HepG2 (cell line): ENCODE results near the gene IGSF21. TPM values are rescaled to one million over a fixed set of nuclear protein-coding genes. Genes with fewer than 3 reads are reported as not detected.

ENCODE experiments used
- ATAC-seq: fragments of 200-7000 bp; cut with Tn5 transposase; 3 replicates; pipeline ENCODE4 v1.9.1; 2020; ENCODE audit warnings: mild to moderate bottlenecking, moderate library complexity
- BruUV-seq: library from RNA; stranded (reverse); fragments of 400-500 nt; replicated peaks from 2 replicates; lab custom pipeline; 2021; lab: Mats Ljungman, UMichigan
- CTCF ChIA-PET: fragments of 300-600 bp; formaldehyde crosslinking; extraction: SDS; loops from one replicate; lab custom pipeline; 2021; ENCODE audit warnings: low total read pairs, inconsistent platforms, low intra/inter-chr PET ratio; lab: Yijun Ruan, JAX
- POLR2A ChIA-PET: fragments of 350-600 bp; sonication (Branson Sonifier 250); formaldehyde crosslinking; loops from one replicate; lab custom pipeline; 2020; ENCODE audit warnings: antibody characterized with exemption, inconsistent platforms; lab: Yijun Ruan, JAX
- DNase-seq: peaks from one replicate; pipeline ENCODE4 v3.0.0-alpha.2; 2015; ENCODE audit warnings: low spot score
- FAIRE-seq: peaks from 3 replicates; lab custom pipeline; 2011; peaks lifted over from hg19 to GRCh38; lab: Jason Lieb, UNC
- H2AFZ ChIP-seq: one replicate; pipeline ENCODE4 v1.6.1; 2011; ENCODE audit warnings: low read length, inconsistent platforms
- H3K27ac ChIP-seq: fragments of 300-600 bp; 3 replicates; pipeline ENCODE4 v1.8.0; 2011; ENCODE audit warnings: mixed run types, mild to moderate bottlenecking, mixed read lengths, low read length, inconsistent platforms; ENCODE audit not compliant: insufficient read depth; ENCODE audit errors: extremely low read length
- H3K27me3 ChIP-seq, 2 experiments: fragments of 200-600 bp in 1 of 2; 2 replicates in 1 of 2; 3 replicates in 1 of 2; pipeline versions ENCODE4 v1.6.0 to v1.8.0; 2011; ENCODE audit warnings: low read length in 2 of 2, mild to moderate bottlenecking in 2 of 2, moderate library complexity in 2 of 2, inconsistent platforms in 1 of 2; ENCODE audit not compliant: insufficient read depth in 2 of 2, control insufficient read depth in 1 of 2
- H3K36me3 ChIP-seq, 2 experiments: fragments of 200-600 bp in 1 of 2; replicated peaks in 1 of 2; 2 replicates in 1 of 2; 3 replicates in 1 of 2; pipeline versions ENCODE4 v1.5.1 to v1.8.0; 2011; ENCODE audit warnings: low read length in 2 of 2, inconsistent platforms in 1 of 2; ENCODE audit not compliant: insufficient read depth in 2 of 2, control insufficient read depth in 1 of 2
- H3K4me1 ChIP-seq: 2 replicates; pipeline ENCODE4 v1.5.1; 2012; ENCODE audit warnings: low read length, inconsistent platforms; ENCODE audit not compliant: insufficient read depth
- H3K4me2 ChIP-seq: 2 replicates; pipeline ENCODE4 v1.6.0; 2011; ENCODE audit warnings: low read depth, low read length, inconsistent platforms
- H3K4me3 ChIP-seq, 3 experiments: fragments of 200-600 bp in 1 of 3; sonication (generic), shearing (Covaris generic) in 1 of 3; replicated peaks in 1 of 3; 2 replicates each; pipeline ENCODE4 v1.5.1; 2011 to 2016; ENCODE audit warnings: low read length in 3 of 3, inconsistent platforms in 2 of 3, low read depth in 2 of 3, mild to moderate bottlenecking in 2 of 3, control low read depth in 1 of 3, mixed read lengths in 1 of 3; ENCODE audit not compliant: insufficient read depth in 1 of 3
- H3K79me2 ChIP-seq: one replicate; pipeline ENCODE4 v1.6.1; 2011; ENCODE audit warnings: low read length, inconsistent platforms; ENCODE audit not compliant: insufficient read depth
- H3K9ac ChIP-seq: 2 replicates; pipeline ENCODE4 v1.6.0; 2011; ENCODE audit warnings: mild to moderate bottlenecking, low read depth, low read length, inconsistent platforms; ENCODE audit not compliant: insufficient read depth
- H3K9me3 ChIP-seq: 2 replicates; pipeline ENCODE4 v1.5.1; 2012; ENCODE audit warnings: mild to moderate bottlenecking, low read length
- H4K20me1 ChIP-seq: 2 replicates; pipeline ENCODE4 v1.6.0; 2011; ENCODE audit warnings: inconsistent platforms, mild to moderate bottlenecking, low read length, moderate library complexity; ENCODE audit not compliant: insufficient read depth
- ETV5 ChIP-seq: IDR thresholded peaks from 2 replicates; pipeline ENCODE4 v1.6.1; 2018; ENCODE audit warnings: missing biosample characterization, missing genetic modification reagents, inconsistent platforms, borderline replicate concordance
- FOXC1 ChIP-seq: sonication (generic); formaldehyde crosslinking; IDR thresholded peaks from 2 replicates; pipeline ENCODE4 v1.8.0; 2022; ENCODE audit warnings: mild to moderate bottlenecking, missing genetic modification reagents, borderline replicate concordance
- FUBP1 ChIP-seq: sonication (generic); formaldehyde crosslinking; IDR thresholded peaks from 2 replicates; pipeline ENCODE4 v1.5.1; 2020; ENCODE audit warnings: missing genetic modification reagents, mild to moderate bottlenecking, borderline replicate concordance
- HNRNPK ChIP-seq: fragments of 200-400 bp; formaldehyde crosslinking; IDR thresholded peaks from 2 replicates; pipeline ENCODE4 v1.6.1; 2018; ENCODE audit warnings: low read length, low read depth, moderate library complexity, mild to moderate bottlenecking; ENCODE audit not compliant: poor library complexity, severe bottlenecking
- HOXD1 ChIP-seq: sonication (generic); formaldehyde crosslinking; IDR thresholded peaks from 2 replicates; pipeline ENCODE4 v1.5.0; 2020; ENCODE audit warnings: missing genetic modification reagents
- NR2F1 ChIP-seq, 2 experiments: fragments of 450-650 bp in 1 of 2; formaldehyde crosslinking in 1 of 2; IDR thresholded peaks; 2 replicates each; pipeline versions ENCODE4 v1.5.0 to v1.6.1; 2016 to 2020; ENCODE audit warnings: mild to moderate bottlenecking in 1 of 2, missing compliant biosample characterization in 1 of 2, missing genetic modification reagents in 1 of 2, moderate library complexity in 1 of 2
- POLR2A ChIP-seq, 2 experiments: IDR thresholded peaks; 2 replicates each; pipeline ENCODE4 v1.6.1; 2011; ENCODE audit warnings: low read depth in 2 of 2, low read length in 2 of 2, mild to moderate bottlenecking in 1 of 2, moderate library complexity in 1 of 2; ENCODE audit not compliant: insufficient read depth in 1 of 2
- PPARG ChIP-seq: conservative IDR thresholded peaks from 2 replicates; pipeline ENCODE4 v1.6.1; 2016; ENCODE audit warnings: missing biosample characterization, missing genetic modification reagents
- ZBTB43 ChIP-seq: sonication (generic); formaldehyde crosslinking; conservative IDR thresholded peaks from 2 replicates; pipeline ENCODE4 v1.4.0; 2020; ENCODE audit warnings: missing genetic modification reagents
- ZNF33B ChIP-seq: sonication (generic); formaldehyde crosslinking; IDR thresholded peaks from 2 replicates; pipeline ENCODE4 v1.5.1; 2020; ENCODE audit warnings: mild to moderate bottlenecking, missing genetic modification reagents
- ZNF746 ChIP-seq: sonication (generic); formaldehyde crosslinking; IDR thresholded peaks from 2 replicates; pipeline ENCODE4 v1.8.0; 2022; ENCODE audit warnings: mild to moderate bottlenecking, missing genetic modification reagents
- WGBS: methylation state at CpG from one replicate; pipeline ENCODE4 v1.1.6; 2017; ENCODE audit warnings: low lambda C conversion rate; 5-methylcytosine and 5-hydroxymethylcytosine counted together
- in situ Hi-C: cut with HindIII; loops from 2 replicates; pipeline ENCODE4 v1.10.0; 2017; ENCODE audit warnings: low pct_unique_long_range_greater_than_20kb; ENCODE audit not compliant: extremely low pct_ligation_motif_present
- intact Hi-C: fragments of 100-400 bp; cut with micrococcal nuclease; formaldehyde crosslinking; loops from one replicate; pipeline ENCODE4 v1.10.0; 2022; ENCODE audit not compliant: unreplicated experiment
- polyA plus RNA-seq, 8 experiments: library from polyadenylated mRNA; depleted of rRNA in 3 of 8; stranded (reverse) in 7 of 8; unstranded in 1 of 8; fragments of >200 nt; fragmentation: Illumina TruSeq in 4 of 8; extraction: Trizol in 4 of 8; gene quantifications; 2 replicates each; pipeline versions ENCODE4 v1.2.1 to v1.2.3, GENCODE V29; 2011 to 2016; ENCODE audit warnings: low read depth in 4 of 8, missing spikeins in 1 of 8, mixed read lengths in 1 of 8; ENCODE audit not compliant: insufficient read depth in 1 of 8
- total RNA-seq, 5 experiments: library from RNA; depleted of rRNA; stranded (reverse); fragments of >200 nt; fragmentation: Illumina TruSeq; extraction: Trizol; gene quantifications; 2 replicates each; pipeline ENCODE4 v1.2.3, GENCODE V29; 2016; ENCODE audit warnings: low read depth in 1 of 5
- TF ChIP-seq, protein P1 (sequence below): sonication (generic); formaldehyde crosslinking; IDR thresholded peaks from 2 replicates; pipeline ENCODE4 v1.9.0; 2021; ENCODE audit warnings: missing genetic modification reagents, mild to moderate bottlenecking, borderline replicate concordance
- TF ChIP-seq, protein P2 (sequence below): sonication (generic); formaldehyde crosslinking; IDR thresholded peaks from 2 replicates; pipeline ENCODE4 v1.4.0; 2020; ENCODE audit warnings: missing genetic modification reagents

IGSF21 gene
- total and polyA plus RNA-seq, 2 of the 13 experiments (the other 11 are each of a cell fraction or from before 2014, with no cell fraction given) = not detected

- H3K27me3 ChIP-seq = peaks cover 0 to 11% of the 10 kb centered on the region in 2 experiments; a peak in 1 of 5 replicates
- WGBS = 19% methylated on average over 12 of the region's 16 CpGs
- no peak overlapping the region for H3K27ac ChIP-seq
- BruUV-seq = no TSS peak
- in situ Hi-C loops = no loop called here
- no peaks in the 10 kb centered on the region for H3K36me3 ChIP-seq
- intact Hi-C loops = no loop called here
- no peaks in the 10 kb centered on the region for H3K79me2 ChIP-seq
- POLR2A ChIA-PET = no interaction called here
- ATAC-seq (no peak), FAIRE-seq (no peak), DNase-seq (no peak)
- no peaks in the 10 kb centered on the region for H3K4me1 ChIP-seq
- H4K20me1 ChIP-seq = no peaks in the 10 kb centered on the region
- H2AFZ ChIP-seq = no peak overlapping the region
- TF ChIP-seq, protein P1, sequence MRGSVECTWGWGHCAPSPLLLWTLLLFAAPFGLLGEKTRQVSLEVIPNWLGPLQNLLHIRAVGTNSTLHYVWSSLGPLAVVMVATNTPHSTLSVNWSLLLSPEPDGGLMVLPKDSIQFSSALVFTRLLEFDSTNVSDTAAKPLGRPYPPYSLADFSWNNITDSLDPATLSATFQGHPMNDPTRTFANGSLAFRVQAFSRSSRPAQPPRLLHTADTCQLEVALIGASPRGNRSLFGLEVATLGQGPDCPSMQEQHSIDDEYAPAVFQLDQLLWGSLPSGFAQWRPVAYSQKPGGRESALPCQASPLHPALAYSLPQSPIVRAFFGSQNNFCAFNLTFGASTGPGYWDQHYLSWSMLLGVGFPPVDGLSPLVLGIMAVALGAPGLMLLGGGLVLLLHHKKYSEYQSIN (CRISPR knock-in tag) = no peak
- no peak for TF ChIP-seq POLR2A (IDR thresholded peaks at IDR 0.05; ENCODE audit: insufficient read depth in 1 of 2, low read depth in 2 of 2, low read length in 2 of 2)
- no peak for TF ChIP-seq PPARG (CRISPR knock-in tag)
- no peak for TF ChIP-seq NR2F1 (CRISPR knock-in tag; IDR thresholded peaks at IDR 0.05)
- no peak for TF ChIP-seq FOXC1 (CRISPR knock-in tag)
- no peak for TF ChIP-seq ZNF33B (CRISPR knock-in tag)
- TF ChIP-seq ETV5 (CRISPR knock-in tag) = no peak
- TF ChIP-seq HOXD1 = no peak
- no peak for TF ChIP-seq ZNF746
- TF ChIP-seq HNRNPK = no peak
- TF ChIP-seq, protein P2, sequence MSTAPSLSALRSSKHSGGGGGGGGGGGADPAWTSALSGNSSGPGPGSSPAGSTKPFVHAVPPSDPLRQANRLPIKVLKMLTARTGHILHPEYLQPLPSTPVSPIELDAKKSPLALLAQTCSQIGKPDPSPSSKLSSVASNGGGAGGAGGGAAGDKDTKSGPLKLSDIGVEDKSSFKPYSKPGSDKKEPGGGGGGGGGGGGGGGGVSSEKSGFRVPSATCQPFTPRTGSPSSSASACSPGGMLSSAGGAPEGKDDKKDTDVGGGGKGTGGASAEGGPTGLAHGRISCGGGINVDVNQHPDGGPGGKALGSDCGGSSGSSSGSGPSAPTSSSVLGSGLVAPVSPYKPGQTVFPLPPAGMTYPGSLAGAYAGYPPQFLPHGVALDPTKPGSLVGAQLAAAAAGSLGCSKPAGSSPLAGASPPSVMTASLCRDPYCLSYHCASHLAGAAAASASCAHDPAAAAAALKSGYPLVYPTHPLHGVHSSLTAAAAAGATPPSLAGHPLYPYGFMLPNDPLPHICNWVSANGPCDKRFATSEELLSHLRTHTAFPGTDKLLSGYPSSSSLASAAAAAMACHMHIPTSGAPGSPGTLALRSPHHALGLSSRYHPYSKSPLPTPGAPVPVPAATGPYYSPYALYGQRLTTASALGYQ (CRISPR knock-in tag) = no peak
- no peak for TF ChIP-seq ZBTB43 (CRISPR knock-in tag)
- no peak for TF ChIP-seq FUBP1 (CRISPR knock-in tag)
- no peak overlapping the region for H3K4me3 ChIP-seq
- no peak overlapping the region for H3K9ac ChIP-seq
- H3K9me3 ChIP-seq = no peaks in the 10 kb centered on the region
- CTCF ChIA-PET = no interaction called here
- H3K4me2 ChIP-seq = no peak overlapping the region
Measured at GRCh38 chr1:18058206-18058921, 49.2 kb upstream of the IGSF21 start.
